OCI-LY7 (cell line): ENCODE results near the gene PFAS.

ENCODE experiments used
- EZH2phosphoT487 ChIP-seq: fragments of 200-600 bp; sonication (generic); IDR thresholded peaks from 2 replicates; pipeline ENCODE4 v1.6.1; 2018; ENCODE audit warnings: low read depth, borderline replicate concordance, mild to moderate bottlenecking, mixed run types, antibody characterized with exemption, low read length, moderate library complexity, mixed read lengths
- TF ChIP-seq, protein P1 (sequence below): fragments of 200-600 bp; sonication (generic); conservative IDR thresholded peaks from 2 replicates; pipeline ENCODE4 v1.5.1; 2014; ENCODE audit warnings: mild to moderate bottlenecking, antibody characterized with exemption, low read length, moderate library complexity, mixed read lengths

DNA sequence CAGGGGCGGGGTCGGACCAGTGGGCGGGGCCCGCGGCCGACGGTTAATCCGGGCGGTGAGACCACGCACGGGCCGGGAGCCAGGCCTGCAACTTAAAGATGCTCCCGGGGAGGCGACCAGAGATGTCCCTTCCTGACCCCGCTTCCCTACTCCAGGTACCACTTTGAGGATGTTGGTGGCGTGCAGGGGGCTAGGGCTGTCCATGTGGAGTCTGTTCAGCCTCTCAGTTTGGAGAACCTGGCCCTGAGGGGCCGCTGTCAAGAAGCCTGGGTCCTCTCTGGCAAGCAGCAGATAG, 40.0 kb downstream of the PFAS start:
- TF ChIP-seq, protein P1, sequence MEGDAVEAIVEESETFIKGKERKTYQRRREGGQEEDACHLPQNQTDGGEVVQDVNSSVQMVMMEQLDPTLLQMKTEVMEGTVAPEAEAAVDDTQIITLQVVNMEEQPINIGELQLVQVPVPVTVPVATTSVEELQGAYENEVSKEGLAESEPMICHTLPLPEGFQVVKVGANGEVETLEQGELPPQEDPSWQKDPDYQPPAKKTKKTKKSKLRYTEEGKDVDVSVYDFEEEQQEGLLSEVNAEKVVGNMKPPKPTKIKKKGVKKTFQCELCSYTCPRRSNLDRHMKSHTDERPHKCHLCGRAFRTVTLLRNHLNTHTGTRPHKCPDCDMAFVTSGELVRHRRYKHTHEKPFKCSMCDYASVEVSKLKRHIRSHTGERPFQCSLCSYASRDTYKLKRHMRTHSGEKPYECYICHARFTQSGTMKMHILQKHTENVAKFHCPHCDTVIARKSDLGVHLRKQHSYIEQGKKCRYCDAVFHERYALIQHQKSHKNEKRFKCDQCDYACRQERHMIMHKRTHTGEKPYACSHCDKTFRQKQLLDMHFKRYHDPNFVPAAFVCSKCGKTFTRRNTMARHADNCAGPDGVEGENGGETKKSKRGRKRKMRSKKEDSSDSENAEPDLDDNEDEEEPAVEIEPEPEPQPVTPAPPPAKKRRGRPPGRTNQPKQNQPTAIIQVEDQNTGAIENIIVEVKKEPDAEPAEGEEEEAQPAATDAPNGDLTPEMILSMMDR = no peak
- no peak for TF ChIP-seq EZH2phosphoT487
